ENCODE data around the gene ZFYVE28.

ZFYVE28 gene

DNA sequence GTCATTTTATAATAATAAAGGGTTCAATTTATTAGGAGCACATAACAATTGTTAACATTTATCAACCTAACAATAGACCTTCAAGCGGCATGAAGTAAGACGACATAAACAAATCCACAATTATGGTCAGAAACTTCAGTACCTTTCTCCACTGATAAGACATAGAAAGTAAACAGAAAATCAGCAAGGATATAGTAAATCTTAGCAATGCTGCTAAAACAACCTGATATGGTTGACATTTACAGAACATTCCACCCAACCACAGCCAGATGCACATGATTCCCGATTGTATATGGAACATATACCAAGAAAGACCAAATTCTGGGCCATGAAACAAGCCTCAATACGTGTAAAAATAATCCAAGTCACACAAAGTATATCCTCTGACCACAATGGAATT is 71.3 kb downstream of the ZFYVE28 start:
- POLR2A ChIA-PET = no interaction called here
- CTCF ChIA-PET = no interaction called here
- no peak overlapping the region for H3K4me3 ChIP-seq (ENCODE audit: low read depth, low read length)
- TF ChIP-seq, protein P1, sequence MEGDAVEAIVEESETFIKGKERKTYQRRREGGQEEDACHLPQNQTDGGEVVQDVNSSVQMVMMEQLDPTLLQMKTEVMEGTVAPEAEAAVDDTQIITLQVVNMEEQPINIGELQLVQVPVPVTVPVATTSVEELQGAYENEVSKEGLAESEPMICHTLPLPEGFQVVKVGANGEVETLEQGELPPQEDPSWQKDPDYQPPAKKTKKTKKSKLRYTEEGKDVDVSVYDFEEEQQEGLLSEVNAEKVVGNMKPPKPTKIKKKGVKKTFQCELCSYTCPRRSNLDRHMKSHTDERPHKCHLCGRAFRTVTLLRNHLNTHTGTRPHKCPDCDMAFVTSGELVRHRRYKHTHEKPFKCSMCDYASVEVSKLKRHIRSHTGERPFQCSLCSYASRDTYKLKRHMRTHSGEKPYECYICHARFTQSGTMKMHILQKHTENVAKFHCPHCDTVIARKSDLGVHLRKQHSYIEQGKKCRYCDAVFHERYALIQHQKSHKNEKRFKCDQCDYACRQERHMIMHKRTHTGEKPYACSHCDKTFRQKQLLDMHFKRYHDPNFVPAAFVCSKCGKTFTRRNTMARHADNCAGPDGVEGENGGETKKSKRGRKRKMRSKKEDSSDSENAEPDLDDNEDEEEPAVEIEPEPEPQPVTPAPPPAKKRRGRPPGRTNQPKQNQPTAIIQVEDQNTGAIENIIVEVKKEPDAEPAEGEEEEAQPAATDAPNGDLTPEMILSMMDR (IDR thresholded peaks at IDR 0.05; ENCODE audit: insufficient read depth, low read length, missing control alignments) = no peak
- no peak for DNase-seq (ENCODE audit: low read depth, low spot score)

DNA sequence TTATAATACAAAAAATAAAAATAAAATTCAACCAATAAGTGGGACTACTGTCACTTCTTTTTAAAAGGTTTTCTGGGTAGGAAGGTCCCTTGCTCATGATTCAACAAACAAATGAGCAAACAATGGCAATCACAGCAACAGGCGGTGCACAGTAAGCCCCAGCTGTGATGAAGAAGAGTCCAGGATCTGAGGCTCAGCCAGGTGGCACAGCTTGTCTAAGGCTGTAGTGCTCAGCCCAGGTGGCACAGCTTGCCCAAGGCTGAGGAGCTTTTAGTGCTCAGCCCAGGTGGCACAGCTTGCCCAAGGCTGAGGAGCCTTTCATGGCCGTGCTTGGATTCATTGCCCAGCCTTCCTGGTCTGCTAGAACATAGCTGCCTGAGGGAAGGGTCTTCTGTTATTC is 75.0 kb downstream of the ZFYVE28 start:
- POLR2A ChIA-PET = no interaction called here
- CTCF ChIA-PET = no interaction called here
- H3K4me3 ChIP-seq (ENCODE audit: low read depth, low read length) = no peak overlapping the region

DNA sequence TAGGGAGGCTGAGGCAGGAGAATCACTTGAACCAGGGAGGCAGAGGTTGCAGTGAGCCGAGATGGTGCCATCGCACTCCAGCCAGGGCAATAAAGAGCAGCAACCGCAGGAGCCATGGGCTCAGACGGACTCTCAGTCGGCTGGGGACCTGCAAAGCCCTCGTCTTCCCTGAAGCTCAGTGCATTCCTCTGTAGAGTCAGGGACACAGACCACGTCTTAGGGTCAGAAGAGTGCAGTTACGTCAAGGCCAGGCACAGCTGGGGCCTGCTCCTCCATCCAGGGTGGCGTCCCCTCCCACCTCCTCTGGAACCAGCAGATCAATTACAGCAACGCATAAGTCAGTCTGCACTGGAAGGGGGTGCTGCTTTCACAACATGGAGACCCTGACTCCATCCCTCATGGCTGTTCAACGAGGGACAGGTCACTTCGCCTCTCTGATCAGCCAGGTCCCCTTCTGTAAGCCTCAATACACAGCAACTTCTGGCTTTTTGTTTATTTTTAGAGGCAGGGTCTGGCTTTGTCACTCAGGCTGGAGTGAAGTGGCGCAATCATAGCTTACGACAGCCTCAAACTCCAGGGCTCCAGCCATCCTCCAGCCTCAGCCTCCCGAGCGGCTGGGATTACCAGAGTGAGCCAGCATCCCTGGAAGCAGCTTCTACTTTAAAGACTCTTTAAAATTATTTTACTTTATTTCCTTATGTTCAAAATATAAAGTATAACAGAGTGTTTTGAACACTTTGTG is 76.4 kb downstream of the ZFYVE28 start:
- POLR2A ChIA-PET = no interaction called here
- CTCF ChIA-PET = no interaction called here
- TF ChIP-seq, protein P1 (IDR thresholded peaks at IDR 0.05; ENCODE audit: insufficient read depth, low read length, missing control alignments) = no peak
- DNase-seq (ENCODE audit: low read depth, low spot score) = no peak
- H3K4me3 ChIP-seq (ENCODE audit: low read depth, low read length) = no peak overlapping the region

More for the DNA sequence above, 75.0 kb downstream of the ZFYVE28 start:
- TF ChIP-seq, protein P1 (IDR thresholded peaks at IDR 0.05; ENCODE audit: insufficient read depth, low read length, missing control alignments) = no peak
- no peak for DNase-seq (ENCODE audit: low read depth, low spot score)

DNA sequence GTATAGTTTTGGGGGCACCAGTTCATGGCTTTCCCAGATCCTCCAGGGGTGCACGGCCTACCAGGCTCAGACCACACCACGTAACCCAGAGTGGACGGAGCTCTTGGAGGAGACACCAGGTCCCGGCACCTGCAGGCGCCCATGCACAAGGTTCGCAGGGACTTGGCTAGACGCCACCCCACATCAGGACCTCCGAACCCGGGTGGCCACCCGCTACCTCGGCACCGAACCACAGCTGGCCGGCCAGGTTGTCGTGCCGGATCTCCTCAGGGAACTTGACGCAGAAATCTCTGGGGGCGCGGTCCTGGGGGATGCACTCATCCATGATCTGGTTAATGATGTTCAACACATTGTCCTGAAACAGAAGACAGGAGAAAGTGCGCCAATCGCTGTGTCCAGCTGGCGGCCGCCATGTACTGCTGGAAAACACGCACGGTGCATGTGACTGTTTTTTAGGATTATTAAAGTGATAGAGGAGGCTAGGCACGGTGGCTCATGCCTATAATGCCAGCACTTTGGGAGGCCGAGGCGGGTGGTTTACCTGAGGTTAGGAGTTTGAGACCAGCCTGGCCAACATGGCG is 77.1 kb downstream of the ZFYVE28 start:
- CTCF ChIA-PET = no interaction called here
- DNase-seq (ENCODE audit: low read depth, low spot score) = no peak
- POLR2A ChIA-PET = no interaction called here
- TF ChIP-seq, protein P1 (IDR thresholded peaks at IDR 0.05; ENCODE audit: insufficient read depth, low read length, missing control alignments) = no peak
- no peak overlapping the region for H3K4me3 ChIP-seq (ENCODE audit: low read depth, low read length)

DNA sequence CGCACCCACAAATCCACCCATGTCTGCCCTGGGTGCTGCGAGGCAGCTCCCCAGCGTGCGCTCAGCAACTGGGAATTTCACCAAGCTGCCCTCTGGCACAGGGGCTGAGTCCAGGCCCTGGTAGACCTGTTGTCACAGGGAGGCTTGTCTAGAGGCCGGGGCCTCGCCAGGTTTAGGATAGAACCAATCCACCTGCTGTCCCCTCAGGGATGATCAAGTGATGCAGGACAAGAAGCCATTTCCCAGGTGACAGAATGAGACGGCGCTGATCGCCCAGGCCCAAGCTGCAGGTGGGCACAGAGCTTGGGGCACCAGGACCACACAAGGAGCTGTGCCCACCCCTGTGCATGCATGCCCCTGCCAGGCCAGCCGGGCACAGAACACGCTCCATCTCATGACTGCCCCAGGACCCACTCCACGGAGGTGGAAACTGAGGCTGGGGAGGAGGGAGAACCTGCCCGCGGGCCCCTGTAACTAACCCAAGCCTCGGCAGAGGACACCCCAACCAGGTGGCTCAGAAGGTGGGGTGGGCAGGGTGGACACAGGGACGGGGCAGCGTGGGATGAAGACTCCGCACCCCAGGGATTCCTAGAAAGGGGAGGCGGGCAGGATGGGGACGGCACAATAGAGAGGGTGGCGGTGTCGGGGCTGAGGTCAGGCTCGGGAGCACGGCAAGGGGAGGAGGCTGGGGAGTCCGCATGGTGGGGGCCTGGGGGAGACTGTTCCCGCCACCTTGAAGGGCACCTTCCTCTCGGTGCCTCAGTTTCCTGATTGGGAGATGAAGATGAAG is 78.0 kb downstream of the ZFYVE28 start:
- ChIA-PET CTCF (no interaction called here), POLR2A (no interaction called here)
- TF ChIP-seq, protein P1 (IDR thresholded peaks at IDR 0.05; ENCODE audit: insufficient read depth, low read length, missing control alignments) = no peak
- DNase-seq (ENCODE audit: low read depth, low spot score) = no peak
- H3K4me3 ChIP-seq (ENCODE audit: low read depth, low read length) = no peak overlapping the region
